Activated gamma-delta T cell treated with Interleukin-2 at 50 U/mL for 16 hours (primary cell): ENCODE measurements around the gene QDPR.
A peak's percentile ranks its signal among the peaks of the same experiment; 100 is the strongest.
"Not testable (repeated sequence)": the region's sequence is repeated elsewhere in the genome, so short reads cannot be mapped to it uniquely, and the experiment has no call there.

Experiments used
- DNase-seq: peaks from one replicate; pipeline ENCODE4 v3.0.0-alpha.2; 2020

Gene QDPR

GRCh38 chr4:17511950-17512795, at the start of gene QDPR:
Gene QDPR (minus strand): TSS chr4:17512090. CDS start chr4:17512054, 36 bp downstream.
- peak; percentile 65 for DNase-seq

DNA sequence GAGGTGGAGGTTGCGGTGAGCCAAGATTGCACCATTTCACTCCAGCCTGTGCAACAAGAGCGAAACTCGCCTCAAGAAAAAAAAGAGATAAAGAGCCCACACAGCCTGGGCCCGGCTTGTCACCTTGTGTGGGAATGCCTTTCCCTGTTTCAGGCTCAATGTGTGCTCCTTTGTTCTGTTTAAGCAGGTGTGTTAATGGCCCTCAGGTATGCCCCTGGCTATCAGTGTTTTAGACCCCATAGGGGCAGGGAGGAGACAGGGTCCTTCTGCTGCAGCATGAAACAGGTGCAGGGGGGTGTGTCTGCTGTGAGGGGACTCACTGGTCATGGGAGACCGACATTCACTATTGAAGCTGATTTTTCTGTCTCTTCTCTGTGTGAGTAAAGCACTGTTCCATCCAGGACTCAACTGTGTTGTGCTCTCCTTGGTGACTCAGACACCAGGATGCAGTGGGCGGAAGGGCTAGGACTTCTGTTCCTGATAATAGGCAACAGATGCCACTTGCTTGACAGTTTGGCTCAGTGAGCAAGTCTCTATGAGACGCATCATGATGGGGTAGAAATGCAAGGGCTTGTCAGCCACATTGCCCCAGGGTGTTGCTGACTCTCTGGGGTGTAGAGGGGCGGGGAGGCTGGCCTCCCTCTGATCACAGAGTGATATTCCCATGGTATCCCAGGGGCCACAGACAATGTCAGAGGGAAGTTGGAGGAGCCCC, 49.5 kb upstream of the QDPR start:
- no peak for DNase-seq

DNA sequence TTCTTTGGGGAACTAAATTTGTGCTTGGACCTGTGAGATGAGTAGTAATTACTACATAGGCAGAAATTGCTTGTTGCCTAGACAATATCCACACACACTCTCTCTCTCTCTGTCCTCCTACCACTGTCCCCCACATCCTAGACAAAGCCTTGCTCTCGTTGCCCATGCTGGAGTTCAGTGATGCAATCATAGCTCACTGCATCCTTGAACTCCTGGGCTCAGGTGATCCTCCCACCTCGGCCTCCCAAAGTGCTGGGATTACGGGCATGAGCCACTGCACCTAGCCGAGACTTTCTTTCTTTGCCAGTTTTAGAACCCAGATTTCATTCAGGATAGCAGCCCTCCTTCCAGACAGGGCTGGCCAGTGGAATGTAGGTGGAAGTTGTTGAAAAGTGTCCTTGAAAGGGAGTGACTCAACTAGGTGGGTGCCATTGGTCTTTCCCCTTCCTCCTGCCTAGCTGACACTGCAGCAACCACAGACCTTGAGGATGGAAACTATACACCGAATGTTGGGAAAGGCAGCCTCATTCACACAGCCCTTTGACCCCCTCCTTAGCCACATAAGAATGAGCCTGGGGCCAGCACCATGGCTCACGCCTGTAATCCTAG, 48.3 kb upstream of the QDPR start:
- no peak for DNase-seq

GRCh38 chr4:17559709-17560048, 47.8 kb upstream of the QDPR start:
- DNase-seq = no peak

GRCh38 chr4:17558941-17559708, 47.2 kb upstream of the QDPR start:
- no peak for DNase-seq

- no peak for DNase-seq
Observed at GRCh38 chr4:17557880-17558279, 46.0 kb upstream of the QDPR start.

DNA sequence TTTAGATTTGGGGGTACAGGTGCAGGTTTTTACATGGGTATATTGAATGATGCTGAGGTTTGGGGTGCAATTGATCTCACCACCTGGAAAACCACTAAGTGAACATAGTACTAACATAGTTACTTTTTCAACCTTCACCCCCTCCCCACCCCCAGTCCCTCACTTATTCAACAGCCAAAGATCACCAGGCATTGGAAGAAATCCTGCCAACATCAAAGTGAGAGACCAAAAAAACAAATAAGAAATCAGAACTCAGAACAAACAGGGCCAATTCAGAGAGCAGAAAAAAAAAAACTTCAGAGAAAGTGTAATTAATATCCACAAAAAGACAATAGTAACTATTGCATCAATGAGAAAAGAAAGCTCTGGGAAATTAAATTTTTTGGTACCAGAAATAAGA, 44.6 kb upstream of the QDPR start:
- DNase-seq = no peak

GRCh38 chr4:17554568-17554967, 42.7 kb upstream of the QDPR start:
- no peak for DNase-seq

DNA sequence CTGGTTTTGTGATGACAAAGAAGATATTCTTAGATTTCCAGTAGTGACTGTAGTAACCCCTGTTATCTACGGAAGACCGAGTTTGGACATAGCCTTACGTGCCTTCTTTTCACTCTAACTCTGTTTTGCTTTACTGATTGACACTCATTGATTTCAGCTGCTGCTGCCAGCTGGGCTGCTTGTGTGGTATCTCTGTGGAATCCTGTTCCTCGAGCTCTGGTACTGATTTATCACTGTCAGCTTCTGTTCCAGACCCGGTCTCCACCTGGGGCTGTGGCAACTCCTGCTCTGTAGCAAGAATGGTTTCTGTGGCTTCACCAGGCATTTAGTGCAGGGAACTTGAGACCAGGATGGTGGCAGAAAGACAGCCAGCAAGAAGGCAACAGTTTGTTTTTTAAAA, 40.5 kb upstream of the QDPR start:
- DNase-seq = no peak

DNA sequence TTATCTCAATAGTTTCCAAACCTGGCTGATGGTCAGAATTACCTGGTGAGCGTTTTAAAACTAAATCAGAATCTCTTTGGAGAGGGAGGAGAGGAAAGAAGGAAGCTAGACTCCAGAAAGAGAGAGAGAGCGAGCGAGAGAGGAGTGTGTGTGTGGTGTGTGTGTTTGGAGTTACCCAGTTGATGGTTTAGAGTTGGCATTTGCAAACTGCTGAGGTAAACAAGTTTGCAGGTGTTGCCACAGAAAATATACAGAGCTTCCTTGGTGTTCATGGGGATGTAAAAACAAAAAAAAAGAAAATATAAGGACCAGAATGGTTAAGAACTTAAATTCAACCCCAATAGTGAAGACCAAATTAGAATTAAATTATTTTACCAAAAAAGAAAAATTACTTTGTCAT, 38.7 kb upstream of the QDPR start:
- no peak for DNase-seq

GRCh38 chr4:17546678-17547077, 34.8 kb upstream of the QDPR start:
- no peak for DNase-seq

- no peak for DNase-seq
Observed at GRCh38 chr4:17546222-17546621, 34.3 kb upstream of the QDPR start.

DNA sequence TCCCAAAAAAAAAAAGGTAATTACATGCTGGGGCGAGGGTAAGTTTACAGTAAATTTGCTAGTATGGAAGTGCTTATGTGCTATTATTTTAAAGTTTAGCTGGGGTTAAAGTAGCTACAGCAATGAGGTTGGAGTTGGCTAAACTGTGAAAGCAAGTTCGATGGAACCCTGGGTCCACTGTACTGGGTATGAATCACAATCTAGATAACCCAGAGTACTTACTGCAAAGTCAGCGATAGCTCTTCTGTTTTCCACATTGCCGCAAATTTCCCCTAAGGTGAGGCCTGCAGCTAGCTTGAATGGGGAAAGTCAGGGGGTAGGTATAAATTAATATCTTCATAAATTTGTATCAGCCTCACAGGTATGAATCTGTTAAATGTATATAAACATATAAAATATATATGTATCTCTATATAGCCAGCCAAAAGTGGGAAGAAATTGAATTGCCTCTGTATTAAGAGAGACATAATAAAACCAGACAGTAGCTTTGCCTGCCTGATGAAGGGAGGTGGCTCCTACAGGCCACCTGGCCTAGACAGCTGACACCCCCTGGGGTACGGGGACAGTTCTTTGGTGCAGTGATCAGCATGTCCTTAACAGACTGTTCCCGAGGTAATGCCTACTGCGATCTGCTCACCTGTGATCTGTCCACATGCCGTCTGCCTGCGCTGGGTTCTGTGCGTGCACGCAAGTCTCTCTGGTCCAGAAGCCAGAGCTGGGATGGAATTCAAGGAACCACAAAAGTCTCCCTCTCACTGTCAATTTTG, 33.7 kb upstream of the QDPR start:
- DNase-seq = no peak

- DNase-seq = no peak
Observed at GRCh38 chr4:17544831-17545234, 32.9 kb upstream of the QDPR start.

GRCh38 chr4:17544205-17544604, 32.3 kb upstream of the QDPR start:
- no peak for DNase-seq

DNA sequence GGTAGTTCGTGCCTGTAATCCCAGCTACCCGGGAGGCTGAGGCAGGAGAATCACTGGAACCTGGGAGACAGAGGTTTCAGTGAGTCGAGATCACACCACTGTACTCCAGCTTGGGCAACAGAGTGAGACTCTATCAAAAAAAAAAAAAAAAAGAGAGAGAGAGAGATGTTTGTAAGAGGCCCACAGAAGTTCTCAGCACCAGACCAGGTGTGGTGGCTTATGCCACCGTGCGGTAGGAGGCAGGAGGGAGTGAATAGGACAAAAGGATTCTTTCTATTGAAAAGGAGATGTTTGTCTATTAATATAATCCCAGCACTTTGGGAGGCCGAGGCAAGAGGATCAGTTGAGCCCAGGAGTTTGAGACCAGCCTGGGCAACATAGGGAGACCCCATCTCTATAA, 25.2 kb upstream of the QDPR start:
- not testable (repeated sequence) for DNase-seq

DNA sequence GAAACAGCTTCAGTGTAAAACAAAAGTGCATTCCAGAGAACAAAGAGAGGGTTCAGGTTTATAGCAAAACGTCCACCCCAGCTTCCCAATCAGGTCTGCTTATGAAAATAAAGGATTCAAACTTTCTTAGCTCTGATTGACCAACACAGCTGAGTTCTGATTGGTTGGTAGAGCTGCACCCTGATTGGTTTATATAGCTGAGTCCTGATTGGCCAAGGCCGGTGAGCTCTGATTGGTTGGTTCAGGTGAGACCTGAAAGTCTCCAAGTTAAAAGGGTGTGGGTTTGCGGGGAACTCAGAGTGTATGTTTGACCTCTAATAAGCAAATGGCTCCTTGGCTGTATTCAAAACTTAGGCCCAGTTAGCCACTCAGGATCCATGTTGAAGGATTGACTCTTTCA, 24.0 kb upstream of the QDPR start:
- DNase-seq = no peak

DNA sequence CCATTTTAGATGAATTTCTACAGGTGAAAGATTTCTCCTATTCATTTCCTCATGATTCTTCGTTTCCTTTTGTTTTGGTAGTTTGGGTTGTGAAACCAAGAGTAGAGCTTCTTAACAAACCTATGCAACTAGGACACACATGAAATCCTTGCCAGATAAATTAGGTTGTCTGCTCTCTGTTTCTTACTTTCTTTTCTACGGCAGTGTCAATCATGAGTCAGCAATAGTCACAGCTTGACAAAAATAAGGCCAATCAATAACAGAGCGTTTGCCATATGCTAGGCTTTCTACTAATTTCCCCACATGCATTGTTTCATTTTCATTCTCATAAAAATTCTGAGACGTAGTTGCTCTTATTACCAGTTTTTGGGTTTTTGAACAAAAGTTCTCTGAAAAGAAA, 23.4 kb upstream of the QDPR start:
- no peak for DNase-seq

DNA sequence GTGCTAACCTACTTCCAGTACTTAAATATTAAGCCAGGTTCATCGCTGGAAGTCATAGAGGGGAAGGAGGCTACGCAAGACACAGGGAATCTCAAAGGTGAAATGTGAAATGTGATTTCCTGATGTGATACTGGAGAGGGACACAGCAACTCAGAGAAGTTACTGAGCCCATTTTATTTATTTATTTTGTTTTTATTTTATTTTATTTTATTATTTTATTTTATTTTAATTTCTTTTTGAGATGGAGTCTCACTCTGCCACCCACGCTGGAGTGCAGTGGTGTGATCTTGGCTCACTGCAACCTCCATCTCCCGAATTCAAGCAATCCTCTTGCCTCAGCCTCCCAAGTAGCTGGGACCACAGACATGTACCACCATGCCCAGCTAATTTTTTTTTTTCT, 22.8 kb upstream of the QDPR start:
- no peak for DNase-seq

- no peak for DNase-seq
Observed at GRCh38 chr4:17531538-17532285, 19.8 kb upstream of the QDPR start.

DNA sequence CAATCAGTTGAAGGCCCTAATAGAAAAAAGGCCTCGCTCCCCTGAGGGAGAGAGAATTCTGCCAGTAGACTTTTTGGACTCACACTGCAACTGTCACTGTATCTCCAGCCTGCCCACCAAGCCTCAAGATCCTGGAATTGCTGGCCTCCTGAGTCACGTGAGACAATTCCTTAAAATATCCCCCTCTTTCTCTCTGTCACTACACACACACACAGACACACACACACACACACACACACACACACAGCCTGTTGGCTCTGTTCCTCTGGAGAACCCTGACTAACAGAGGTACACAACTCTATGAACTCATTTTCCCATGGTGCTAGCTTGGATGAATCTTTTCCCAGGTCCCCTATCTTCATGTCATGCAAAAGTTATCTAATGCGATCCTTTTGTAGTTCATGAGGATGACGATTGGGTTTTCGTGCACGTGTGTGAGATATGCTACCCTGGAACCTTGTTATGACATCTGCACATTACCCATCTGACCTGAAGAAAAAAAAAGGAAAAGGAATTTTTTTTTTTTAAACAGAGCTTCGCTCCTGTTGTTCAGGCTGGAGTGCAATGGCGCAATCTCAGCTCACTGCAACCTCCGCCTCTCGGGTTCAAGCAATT, 16.8 kb upstream of the QDPR start:
- no peak for DNase-seq
